SKM-1 treated with dmso at 0.1 percent for 144 hours (cell line): ENCODE measurements around the gene OSTN.
"Not testable (repeated sequence)": the region's sequence is repeated elsewhere in the genome, so short reads cannot be mapped to it uniquely, and the experiment has no call there.

ENCODE experiments used
- DNase-seq: peaks from one replicate; lab custom pipeline; 2025; ENCODE audit not compliant: unreplicated experiment; lab: John Stamatoyannopoulos, UW

The OSTN gene

GRCh38 chr3:191263365-191263764, 64.3 kb downstream of the OSTN start:
- no peak for DNase-seq

- DNase-seq = no peak
These were observed 64.8 kb downstream of the OSTN start for GRCh38 chr3:191263850-191264249.

DNA sequence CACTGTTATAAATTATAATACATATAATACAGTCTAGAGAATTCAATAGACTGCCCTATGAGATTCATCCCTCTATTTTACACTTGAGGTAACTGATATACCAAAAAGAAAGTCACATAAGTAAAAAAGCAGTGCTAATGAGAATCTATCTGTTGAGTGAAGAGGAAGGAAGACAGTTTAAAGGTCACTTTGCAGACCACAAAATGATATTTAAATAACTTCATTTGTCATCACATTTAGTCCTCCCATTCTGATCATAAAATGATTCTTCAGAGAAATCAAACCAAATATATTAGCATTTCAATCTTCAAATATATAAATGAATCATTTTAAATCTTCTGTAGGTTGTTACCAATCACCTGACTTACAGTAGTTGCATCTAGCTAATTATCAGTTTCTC, 69.7 kb downstream of the OSTN start:
- no peak for DNase-seq

DNA sequence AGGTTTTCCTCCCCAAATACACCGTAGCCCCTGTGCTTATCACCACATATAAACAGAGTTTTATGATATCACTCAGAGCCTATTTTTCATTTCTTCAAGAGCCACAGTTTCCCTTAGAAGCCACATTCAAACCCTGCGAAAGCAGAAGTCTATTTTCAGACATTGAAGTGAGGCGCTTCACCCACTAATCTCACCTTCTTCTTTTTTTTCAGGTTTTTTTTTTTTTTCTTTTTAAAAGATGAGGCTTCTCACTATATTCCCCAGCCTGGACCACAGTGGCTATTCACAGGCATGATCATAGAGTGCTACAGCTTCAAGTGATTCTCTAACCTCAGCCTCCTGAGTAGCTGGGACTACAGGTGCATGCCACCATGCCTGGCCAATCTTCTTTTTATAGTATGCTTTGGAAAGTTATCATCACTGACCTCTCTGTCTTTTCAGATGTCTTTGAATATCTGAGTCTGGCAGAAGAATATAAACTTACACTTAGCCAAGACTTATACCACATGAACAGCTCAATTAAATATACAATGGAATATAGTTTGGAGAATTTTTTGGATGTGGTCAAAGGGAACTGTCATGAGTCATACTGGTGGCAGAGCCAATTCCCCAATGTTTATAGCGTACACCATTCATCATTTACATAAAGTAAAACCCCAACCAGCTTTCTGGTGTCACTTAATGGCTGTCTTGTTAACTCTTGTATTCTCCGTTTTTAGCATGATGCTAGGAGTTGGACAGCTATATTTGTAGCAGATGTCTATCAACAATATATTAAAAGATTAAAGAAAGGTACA, 70.4 kb downstream of the OSTN start:
- no peak for DNase-seq

DNA sequence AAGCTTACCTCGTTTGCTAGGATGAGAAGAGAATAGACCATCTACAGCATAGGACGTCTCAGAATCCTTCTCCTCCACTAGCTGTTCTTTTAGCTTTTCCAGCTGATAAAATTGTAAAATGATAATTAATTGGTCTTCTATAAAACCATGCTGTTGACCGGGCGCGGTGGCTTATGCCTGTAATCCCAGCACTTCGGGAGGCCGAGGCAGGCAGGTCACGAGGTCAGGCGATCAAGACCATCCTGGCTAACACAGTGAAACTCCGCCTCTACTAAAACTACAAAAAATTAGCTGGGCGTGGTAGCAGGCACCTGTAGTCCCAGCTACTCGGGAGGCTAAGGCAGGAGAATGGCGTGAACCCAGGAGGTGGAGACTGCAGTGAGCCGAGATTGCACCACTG, 76.2 kb downstream of the OSTN start:
- DNase-seq = not testable (repeated sequence)

GRCh38 chr3:191275751-191276150, 76.7 kb downstream of the OSTN start:
- no peak for DNase-seq

DNA sequence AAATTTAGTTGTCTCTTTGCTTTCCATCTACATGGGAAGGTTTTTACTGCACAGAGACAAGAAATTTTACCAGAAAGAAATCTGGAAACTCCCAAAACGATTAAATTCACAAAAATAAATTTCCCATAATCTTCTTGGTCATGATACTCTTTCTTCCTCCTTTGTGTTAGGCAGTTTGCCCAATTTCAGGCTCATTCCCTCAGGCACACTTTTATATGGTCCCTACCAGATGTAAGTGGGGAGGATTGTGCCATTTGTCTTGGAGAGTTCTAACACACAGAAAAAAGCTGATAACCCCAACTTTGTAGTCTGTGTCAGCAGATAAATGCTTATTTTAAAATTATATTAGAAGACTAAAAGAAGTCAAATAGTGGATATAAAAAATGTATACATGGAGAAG, 81.1 kb downstream of the OSTN start:
- DNase-seq = no peak

DNA sequence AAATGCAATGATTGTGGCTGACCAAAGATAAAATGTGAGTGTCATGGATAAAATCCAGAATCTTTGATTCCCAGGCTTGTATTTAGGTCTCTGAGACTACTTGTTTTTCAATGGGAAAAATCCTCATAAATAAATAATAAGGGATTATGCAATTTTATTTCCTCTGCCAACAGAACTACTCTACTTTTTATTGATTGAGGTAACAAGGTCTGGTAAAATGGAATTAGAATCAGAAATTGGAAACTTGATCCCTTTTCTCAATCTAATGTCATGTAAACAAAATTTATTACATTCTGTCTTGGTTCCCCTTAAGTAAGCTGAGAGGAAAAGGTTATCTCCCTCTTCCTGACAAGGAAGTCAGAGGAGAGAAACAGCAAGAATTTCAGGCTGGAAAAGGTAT, 81.8 kb downstream of the OSTN start:
- no peak for DNase-seq

DNA sequence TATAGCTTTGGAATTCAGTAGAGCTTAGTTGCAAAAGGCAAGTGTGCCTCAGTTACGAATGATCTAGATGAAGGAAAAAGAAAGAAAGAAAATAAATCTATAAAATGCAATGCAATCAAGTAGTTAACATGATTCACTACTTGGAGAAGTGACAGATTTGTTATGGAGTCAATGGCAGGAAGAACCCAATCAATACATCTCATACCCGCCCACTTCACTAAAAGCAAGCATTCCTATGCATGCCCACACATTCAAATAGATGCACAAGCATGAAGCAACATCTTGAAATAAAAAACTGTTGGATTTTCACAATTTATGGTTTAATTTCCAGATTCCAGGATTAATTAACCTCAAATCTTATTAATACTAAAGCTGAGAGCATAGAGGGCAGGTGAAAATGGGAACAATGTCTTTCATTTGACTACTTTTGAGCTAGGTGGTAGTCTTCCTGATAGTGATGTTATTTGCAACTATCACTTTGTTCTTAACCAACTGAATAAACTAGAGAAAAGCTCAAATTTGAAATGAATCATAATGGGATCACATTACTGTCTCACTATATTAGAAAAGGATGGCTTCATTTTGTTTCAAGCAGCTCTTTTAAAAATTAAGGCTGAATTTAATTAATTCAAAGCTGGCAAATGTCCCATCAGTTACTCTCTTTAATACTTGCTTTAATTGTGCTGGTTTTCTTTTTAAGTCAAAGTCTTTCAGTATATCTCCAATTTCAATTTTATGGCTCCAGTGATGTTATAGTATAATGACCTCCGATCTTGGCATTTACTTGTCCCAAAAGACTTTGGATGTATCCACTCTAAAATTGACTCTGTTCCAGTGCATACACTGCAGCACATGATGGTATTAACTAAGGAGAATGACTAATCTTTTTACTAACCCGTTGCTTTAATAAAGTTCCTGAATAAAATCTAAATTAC, 83.5 kb downstream of the OSTN start:
- no peak for DNase-seq

DNA sequence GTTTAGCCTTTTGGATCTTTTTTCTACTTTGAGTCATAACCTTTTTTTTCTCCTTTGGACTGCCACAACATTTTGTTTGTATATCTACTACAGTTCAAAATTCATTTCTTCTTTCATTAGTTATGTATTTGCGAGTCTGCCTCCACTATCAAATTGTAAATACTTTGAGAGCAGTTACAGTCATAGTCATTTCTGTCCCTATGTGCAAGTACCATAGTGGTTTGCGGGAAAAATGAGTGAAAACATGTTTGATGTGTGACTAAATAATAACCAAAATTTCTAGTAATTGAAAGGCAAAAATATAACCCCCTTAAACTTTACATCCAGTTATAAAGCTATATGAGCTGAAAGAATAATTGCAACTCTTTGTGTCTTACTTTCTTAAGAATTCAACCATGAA, 84.4 kb downstream of the OSTN start:
- DNase-seq = no peak

DNA sequence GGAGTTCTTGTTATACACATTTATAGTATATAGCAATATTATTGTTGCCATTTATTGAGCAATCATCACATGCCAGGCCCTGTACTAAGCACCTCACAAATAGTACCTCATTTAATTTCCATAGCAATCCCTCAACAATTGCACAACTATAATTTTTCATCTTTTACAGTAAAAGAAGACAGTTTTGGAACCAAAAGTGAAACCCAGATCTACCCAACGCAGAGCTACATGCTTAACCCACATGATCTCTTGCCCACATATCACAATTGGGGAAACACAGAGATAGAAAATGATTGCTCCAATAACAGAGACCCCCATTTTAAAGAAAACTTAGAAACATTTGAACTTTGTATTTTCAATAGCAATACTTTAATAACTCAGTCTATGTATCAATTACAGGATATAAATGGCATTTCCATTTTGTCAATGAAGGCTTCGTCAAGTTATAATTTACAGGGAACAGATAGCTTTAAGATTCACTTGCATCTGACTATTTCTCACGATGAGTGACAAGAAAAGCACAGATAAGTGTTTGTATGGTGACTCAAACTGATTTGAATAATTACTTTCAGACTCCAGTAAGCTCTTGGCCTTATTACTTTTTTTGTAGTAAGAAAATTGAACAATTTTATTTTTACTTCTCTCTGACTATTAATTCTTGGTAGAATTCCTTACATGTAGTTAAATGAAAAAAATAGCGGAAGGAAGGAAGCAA, 91.4 kb downstream of the OSTN start:
- no peak for DNase-seq

GRCh38 chr3:191292243-191293015, 93.4 kb downstream of the OSTN start:
- DNase-seq = peak; percentile 3

- no peak for DNase-seq
These were observed 95.2 kb downstream of the OSTN start for GRCh38 chr3:191294291-191294690.

DNA sequence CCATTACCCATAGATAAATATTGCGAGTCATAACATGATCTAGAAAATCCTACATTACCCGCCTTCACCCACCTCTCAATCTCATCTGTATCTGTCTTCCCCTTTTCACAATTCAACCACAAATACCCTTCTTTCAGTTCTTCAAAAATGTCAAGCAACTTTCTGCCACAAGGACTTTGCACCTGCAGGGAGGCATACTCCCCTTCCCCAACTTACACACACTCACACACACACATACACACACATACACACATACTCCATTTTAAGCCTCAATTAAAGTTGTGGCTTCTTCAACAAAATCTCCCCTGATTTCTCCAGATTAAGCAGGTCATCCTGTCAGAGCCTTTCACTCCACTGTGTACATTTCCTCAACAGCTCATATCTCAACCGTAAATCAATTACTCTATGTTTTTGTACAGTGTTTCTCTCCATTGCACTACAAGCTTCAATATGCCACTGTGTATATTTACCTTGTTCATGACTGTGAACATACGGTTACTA, 97.0 kb downstream of the OSTN start:
- DNase-seq = peak; percentile 54

- DNase-seq = no peak
These were observed 99.8 kb downstream of the OSTN start for GRCh38 chr3:191298846-191299245.

GRCh38 chr3:191300422-191300821, 101.4 kb downstream of the OSTN start:
- DNase-seq = no peak

- no peak for DNase-seq
These were observed 102.0 kb downstream of the OSTN start for GRCh38 chr3:191301017-191301416.

- no peak for DNase-seq
These were observed 102.9 kb downstream of the OSTN start for GRCh38 chr3:191301782-191302411.

- DNase-seq = no peak
These were observed 103.4 kb downstream of the OSTN start for GRCh38 chr3:191302451-191302850.

DNA sequence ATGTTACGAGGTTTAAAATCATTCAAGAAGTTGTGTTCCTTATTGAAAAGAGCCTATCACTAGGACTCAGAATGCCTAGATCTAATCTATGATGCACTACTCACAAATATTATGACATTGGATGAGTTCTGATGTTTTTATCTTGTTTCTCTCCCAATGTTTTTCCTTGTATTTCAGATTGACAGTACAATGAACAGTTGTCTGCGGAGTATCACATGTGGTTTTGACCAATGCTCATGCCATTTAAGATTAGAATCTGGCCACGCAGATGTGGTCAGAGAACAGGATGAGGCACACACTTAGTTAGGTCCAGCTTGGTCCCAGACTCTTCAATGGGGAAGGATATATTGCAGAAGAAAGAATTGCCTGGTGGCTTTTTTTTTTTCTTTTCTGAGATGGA, 104.6 kb downstream of the OSTN start:
- DNase-seq = peak; percentile 21
